HepG2 (cell line): ENCODE results near the gene CXorf38. TPM values are rescaled to one million over a fixed set of nuclear protein-coding genes. Genes with fewer than 3 reads are reported as not detected.

Experiments
- ATAC-seq: fragments of 200-7000 bp; cut with Tn5 transposase; 3 replicates; pipeline ENCODE4 v1.9.1; 2020; ENCODE audit warnings: mild to moderate bottlenecking, moderate library complexity
- BruUV-seq: library from RNA; stranded (reverse); fragments of 400-500 nt; replicated peaks from 2 replicates; lab custom pipeline; 2021; lab: Mats Ljungman, UMichigan
- CTCF ChIA-PET: fragments of 300-600 bp; formaldehyde crosslinking; extraction: SDS; loops from one replicate; lab custom pipeline; 2021; ENCODE audit warnings: low total read pairs, inconsistent platforms, low intra/inter-chr PET ratio; lab: Yijun Ruan, JAX
- POLR2A ChIA-PET: fragments of 350-600 bp; sonication (Branson Sonifier 250); formaldehyde crosslinking; loops from one replicate; lab custom pipeline; 2020; ENCODE audit warnings: antibody characterized with exemption, inconsistent platforms; lab: Yijun Ruan, JAX
- DNase-seq: peaks from one replicate; pipeline ENCODE4 v3.0.0-alpha.2; 2015; ENCODE audit warnings: low spot score
- FAIRE-seq: peaks from 3 replicates; lab custom pipeline; 2011; peaks lifted over from hg19 to GRCh38; lab: Jason Lieb, UNC
- H2AFZ ChIP-seq: one replicate; pipeline ENCODE4 v1.6.1; 2011; ENCODE audit warnings: low read length, inconsistent platforms
- H3K27ac ChIP-seq: fragments of 300-600 bp; 3 replicates; pipeline ENCODE4 v1.8.0; 2011; ENCODE audit warnings: mixed run types, mild to moderate bottlenecking, mixed read lengths, low read length, inconsistent platforms; ENCODE audit not compliant: insufficient read depth; ENCODE audit errors: extremely low read length
- H3K27me3 ChIP-seq, 2 experiments: fragments of 200-600 bp in 1 of 2; 2 replicates in 1 of 2; 3 replicates in 1 of 2; pipeline versions ENCODE4 v1.6.0 to v1.8.0; 2011; ENCODE audit warnings: low read length in 2 of 2, mild to moderate bottlenecking in 2 of 2, moderate library complexity in 2 of 2, inconsistent platforms in 1 of 2; ENCODE audit not compliant: insufficient read depth in 2 of 2, control insufficient read depth in 1 of 2
- H3K36me3 ChIP-seq, 2 experiments: fragments of 200-600 bp in 1 of 2; replicated peaks in 1 of 2; 2 replicates in 1 of 2; 3 replicates in 1 of 2; pipeline versions ENCODE4 v1.5.1 to v1.8.0; 2011; ENCODE audit warnings: low read length in 2 of 2, inconsistent platforms in 1 of 2; ENCODE audit not compliant: insufficient read depth in 2 of 2, control insufficient read depth in 1 of 2
- H3K4me1 ChIP-seq: 2 replicates; pipeline ENCODE4 v1.5.1; 2012; ENCODE audit warnings: low read length, inconsistent platforms; ENCODE audit not compliant: insufficient read depth
- H3K4me2 ChIP-seq: 2 replicates; pipeline ENCODE4 v1.6.0; 2011; ENCODE audit warnings: low read depth, low read length, inconsistent platforms
- H3K4me3 ChIP-seq, 3 experiments: fragments of 200-600 bp in 1 of 3; sonication (generic), shearing (Covaris generic) in 1 of 3; replicated peaks in 1 of 3; 2 replicates each; pipeline ENCODE4 v1.5.1; 2011 to 2016; ENCODE audit warnings: low read length in 3 of 3, inconsistent platforms in 2 of 3, low read depth in 2 of 3, mild to moderate bottlenecking in 2 of 3, control low read depth in 1 of 3, mixed read lengths in 1 of 3; ENCODE audit not compliant: insufficient read depth in 1 of 3
- H3K79me2 ChIP-seq: one replicate; pipeline ENCODE4 v1.6.1; 2011; ENCODE audit warnings: low read length, inconsistent platforms; ENCODE audit not compliant: insufficient read depth
- H3K9ac ChIP-seq: 2 replicates; pipeline ENCODE4 v1.6.0; 2011; ENCODE audit warnings: mild to moderate bottlenecking, low read depth, low read length, inconsistent platforms; ENCODE audit not compliant: insufficient read depth
- H3K9me3 ChIP-seq: 2 replicates; pipeline ENCODE4 v1.5.1; 2012; ENCODE audit warnings: mild to moderate bottlenecking, low read length
- H4K20me1 ChIP-seq: 2 replicates; pipeline ENCODE4 v1.6.0; 2011; ENCODE audit warnings: inconsistent platforms, mild to moderate bottlenecking, low read length, moderate library complexity; ENCODE audit not compliant: insufficient read depth
- CBX1 ChIP-seq: IDR thresholded peaks from one replicate; pipeline ENCODE4 v1.6.1; 2016; ENCODE audit warnings: antibody characterized with exemption, low read depth
- HMGA1 ChIP-seq: sonication (generic); formaldehyde crosslinking; conservative IDR thresholded peaks from 2 replicates; pipeline ENCODE4 v1.4.0; 2020; ENCODE audit warnings: missing genetic modification reagents
- MAF1 ChIP-seq: sonication (generic); formaldehyde crosslinking; IDR thresholded peaks from 2 replicates; pipeline ENCODE4 v1.5.0; 2020; ENCODE audit warnings: missing genetic modification reagents, borderline replicate concordance
- RORA ChIP-seq: sonication (generic); formaldehyde crosslinking; IDR thresholded peaks from 2 replicates; pipeline ENCODE4 v1.5.0; 2020; ENCODE audit warnings: mild to moderate bottlenecking, missing genetic modification reagents, moderate library complexity
- RXRB ChIP-seq: IDR thresholded peaks from 2 replicates; pipeline ENCODE4 v1.6.1; 2016; ENCODE audit warnings: borderline replicate concordance, missing genetic modification reagents, missing compliant biosample characterization
- SETDB1 ChIP-seq: sonication (generic); formaldehyde crosslinking; IDR thresholded peaks from 2 replicates; pipeline ENCODE4 v1.5.1; 2020; ENCODE audit warnings: missing genetic modification reagents, mild to moderate bottlenecking, borderline replicate concordance
- SIN3A ChIP-seq: IDR thresholded peaks from 2 replicates; pipeline ENCODE4 v1.6.1; 2011; ENCODE audit warnings: low read depth, mild to moderate bottlenecking, control low read depth, low read length, borderline replicate concordance
- SRF ChIP-seq: IDR thresholded peaks from 2 replicates; pipeline ENCODE4 v1.6.1; 2011; ENCODE audit warnings: mild to moderate bottlenecking, low read depth, low read length, moderate library complexity
- THAP11 ChIP-seq: IDR thresholded peaks from 2 replicates; pipeline ENCODE4 v1.6.1; 2016; ENCODE audit warnings: missing biosample characterization, missing genetic modification reagents
- XRCC5 ChIP-seq: fragments of 200-400 bp; formaldehyde crosslinking; optimal IDR thresholded peaks from 2 replicates; pipeline ENCODE3; 2017; ENCODE audit warnings: mild to moderate bottlenecking, low read length
- ZBTB21 ChIP-seq: sonication (generic); formaldehyde crosslinking; IDR thresholded peaks from 2 replicates; pipeline ENCODE4 v1.4.0; 2020; ENCODE audit warnings: missing genetic modification reagents
- WGBS: methylation state at CpG from one replicate; pipeline ENCODE4 v1.1.6; 2017; ENCODE audit warnings: low lambda C conversion rate; 5-methylcytosine and 5-hydroxymethylcytosine counted together
- in situ Hi-C: cut with HindIII; loops from 2 replicates; pipeline ENCODE4 v1.10.0; 2017; ENCODE audit warnings: low pct_unique_long_range_greater_than_20kb; ENCODE audit not compliant: extremely low pct_ligation_motif_present
- intact Hi-C: fragments of 100-400 bp; cut with micrococcal nuclease; formaldehyde crosslinking; loops from one replicate; pipeline ENCODE4 v1.10.0; 2022; ENCODE audit not compliant: unreplicated experiment
- polyA plus RNA-seq, 8 experiments: library from polyadenylated mRNA; depleted of rRNA in 3 of 8; stranded (reverse) in 7 of 8; unstranded in 1 of 8; fragments of >200 nt; fragmentation: Illumina TruSeq in 4 of 8; extraction: Trizol in 4 of 8; gene quantifications; 2 replicates each; pipeline versions ENCODE4 v1.2.1 to v1.2.3, GENCODE V29; 2011 to 2016; ENCODE audit warnings: low read depth in 4 of 8, missing spikeins in 1 of 8, mixed read lengths in 1 of 8; ENCODE audit not compliant: insufficient read depth in 1 of 8
- total RNA-seq, 5 experiments: library from RNA; depleted of rRNA; stranded (reverse); fragments of >200 nt; fragmentation: Illumina TruSeq; extraction: Trizol; gene quantifications; 2 replicates each; pipeline ENCODE4 v1.2.3, GENCODE V29; 2016; ENCODE audit warnings: low read depth in 1 of 5
- TF ChIP-seq, protein P1 (sequence below): IDR thresholded peaks from 2 replicates; pipeline ENCODE4 v1.6.1; 2016; ENCODE audit warnings: low read depth, missing genetic modification reagents, missing compliant biosample characterization
- TF ChIP-seq, protein P2 (sequence below): sonication (generic); formaldehyde crosslinking; IDR thresholded peaks from 2 replicates; pipeline ENCODE4 v1.4.0; 2020; ENCODE audit warnings: missing genetic modification reagents, mild to moderate bottlenecking, borderline replicate concordance

Gene CXorf38
- total and polyA plus RNA-seq, 2 of the 13 experiments (the other 11 are each of a cell fraction or from before 2014, with no cell fraction given): 4.6 to 6.7 TPM

DNA sequence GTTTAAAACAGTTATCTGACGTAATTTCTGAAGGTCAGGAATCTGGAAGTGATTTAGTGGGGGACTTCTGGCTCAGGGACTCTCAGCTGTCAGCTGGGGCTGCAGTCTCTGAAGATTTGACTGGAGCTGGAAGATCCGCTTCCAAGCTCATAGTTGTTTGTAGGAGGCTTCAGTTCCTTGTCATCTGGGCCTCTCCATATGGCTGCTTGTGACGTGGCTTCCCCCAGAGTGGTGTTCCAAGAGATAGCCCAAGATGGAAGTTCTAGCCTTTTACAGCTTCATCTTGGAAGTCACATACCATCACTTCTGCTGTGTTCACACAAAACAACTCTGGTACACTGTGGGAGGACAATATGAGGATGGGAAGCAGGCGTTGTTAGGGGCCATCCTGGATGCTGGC is 22.1 kb downstream of the CXorf38 start:
- BruUV-seq: no TSS peak
- no peak overlapping the region for H2AFZ ChIP-seq

DNA sequence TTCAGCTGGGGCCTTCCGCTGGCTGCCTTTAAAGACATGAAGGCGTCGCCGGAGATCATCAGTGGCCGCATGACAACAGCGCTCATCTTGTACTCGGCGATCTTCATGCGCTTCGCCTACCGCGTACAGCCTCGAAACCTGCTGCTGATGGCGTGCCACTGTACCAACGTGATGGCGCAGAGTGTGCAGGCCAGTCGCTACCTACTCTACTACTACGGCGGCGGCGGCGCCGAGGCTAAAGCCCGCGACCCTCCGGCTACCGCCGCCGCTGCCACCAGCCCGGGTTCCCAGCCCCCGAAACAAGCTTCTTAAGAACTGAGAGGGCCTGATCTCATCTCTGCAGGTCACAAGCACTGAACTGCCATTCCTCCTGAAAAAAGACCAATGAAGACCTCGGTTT is 23.7 kb downstream of the CXorf38 start:
- Histone ChIP-seq H3K27ac (no peak overlapping the region), H3K9me3 (no peaks in the 10 kb centered on the region), H3K79me2 (no peaks in the 10 kb centered on the region), H3K9ac (no peak overlapping the region), H4K20me1 (no peaks in the 10 kb centered on the region), H3K4me1 (no peaks in the 10 kb centered on the region), H3K36me3 (peaks cover 0 to 3% of the 10 kb centered on the region in 2 experiments; a peak in 1 of 5 replicates), H3K27me3 (no peaks in the 10 kb centered on the region), H3K4me3 (no peak overlapping the region), H2AFZ (no peak overlapping the region), H3K4me2 (no peak overlapping the region)
- POLR2A ChIA-PET: no interaction called here
- intact Hi-C loops (no loop called here), in situ Hi-C loops (no loop called here)
- ATAC-seq (no peak), DNase-seq (no peak), FAIRE-seq (no peak)
- WGBS: 96% methylated on average over 23 of the region's 32 CpGs
- CTCF ChIA-PET: no interaction called here
- BruUV-seq: no TSS peak
- no peak for TF ChIP-seq SETDB1 (CRISPR knock-in tag)
- no peak for TF ChIP-seq SIN3A
- TF ChIP-seq, protein P1, sequence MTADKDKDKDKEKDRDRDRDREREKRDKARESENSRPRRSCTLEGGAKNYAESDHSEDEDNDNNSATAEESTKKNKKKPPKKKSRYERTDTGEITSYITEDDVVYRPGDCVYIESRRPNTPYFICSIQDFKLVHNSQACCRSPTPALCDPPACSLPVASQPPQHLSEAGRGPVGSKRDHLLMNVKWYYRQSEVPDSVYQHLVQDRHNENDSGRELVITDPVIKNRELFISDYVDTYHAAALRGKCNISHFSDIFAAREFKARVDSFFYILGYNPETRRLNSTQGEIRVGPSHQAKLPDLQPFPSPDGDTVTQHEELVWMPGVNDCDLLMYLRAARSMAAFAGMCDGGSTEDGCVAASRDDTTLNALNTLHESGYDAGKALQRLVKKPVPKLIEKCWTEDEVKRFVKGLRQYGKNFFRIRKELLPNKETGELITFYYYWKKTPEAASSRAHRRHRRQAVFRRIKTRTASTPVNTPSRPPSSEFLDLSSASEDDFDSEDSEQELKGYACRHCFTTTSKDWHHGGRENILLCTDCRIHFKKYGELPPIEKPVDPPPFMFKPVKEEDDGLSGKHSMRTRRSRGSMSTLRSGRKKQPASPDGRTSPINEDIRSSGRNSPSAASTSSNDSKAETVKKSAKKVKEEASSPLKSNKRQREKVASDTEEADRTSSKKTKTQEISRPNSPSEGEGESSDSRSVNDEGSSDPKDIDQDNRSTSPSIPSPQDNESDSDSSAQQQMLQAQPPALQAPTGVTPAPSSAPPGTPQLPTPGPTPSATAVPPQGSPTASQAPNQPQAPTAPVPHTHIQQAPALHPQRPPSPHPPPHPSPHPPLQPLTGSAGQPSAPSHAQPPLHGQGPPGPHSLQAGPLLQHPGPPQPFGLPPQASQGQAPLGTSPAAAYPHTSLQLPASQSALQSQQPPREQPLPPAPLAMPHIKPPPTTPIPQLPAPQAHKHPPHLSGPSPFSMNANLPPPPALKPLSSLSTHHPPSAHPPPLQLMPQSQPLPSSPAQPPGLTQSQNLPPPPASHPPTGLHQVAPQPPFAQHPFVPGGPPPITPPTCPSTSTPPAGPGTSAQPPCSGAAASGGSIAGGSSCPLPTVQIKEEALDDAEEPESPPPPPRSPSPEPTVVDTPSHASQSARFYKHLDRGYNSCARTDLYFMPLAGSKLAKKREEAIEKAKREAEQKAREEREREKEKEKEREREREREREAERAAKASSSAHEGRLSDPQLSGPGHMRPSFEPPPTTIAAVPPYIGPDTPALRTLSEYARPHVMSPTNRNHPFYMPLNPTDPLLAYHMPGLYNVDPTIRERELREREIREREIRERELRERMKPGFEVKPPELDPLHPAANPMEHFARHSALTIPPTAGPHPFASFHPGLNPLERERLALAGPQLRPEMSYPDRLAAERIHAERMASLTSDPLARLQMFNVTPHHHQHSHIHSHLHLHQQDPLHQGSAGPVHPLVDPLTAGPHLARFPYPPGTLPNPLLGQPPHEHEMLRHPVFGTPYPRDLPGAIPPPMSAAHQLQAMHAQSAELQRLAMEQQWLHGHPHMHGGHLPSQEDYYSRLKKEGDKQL (CRISPR knock-in tag): no peak
- TF ChIP-seq THAP11: no peak
- TF ChIP-seq ZBTB21: no peak
- TF ChIP-seq XRCC5: no peak
- TF ChIP-seq, protein P2, sequence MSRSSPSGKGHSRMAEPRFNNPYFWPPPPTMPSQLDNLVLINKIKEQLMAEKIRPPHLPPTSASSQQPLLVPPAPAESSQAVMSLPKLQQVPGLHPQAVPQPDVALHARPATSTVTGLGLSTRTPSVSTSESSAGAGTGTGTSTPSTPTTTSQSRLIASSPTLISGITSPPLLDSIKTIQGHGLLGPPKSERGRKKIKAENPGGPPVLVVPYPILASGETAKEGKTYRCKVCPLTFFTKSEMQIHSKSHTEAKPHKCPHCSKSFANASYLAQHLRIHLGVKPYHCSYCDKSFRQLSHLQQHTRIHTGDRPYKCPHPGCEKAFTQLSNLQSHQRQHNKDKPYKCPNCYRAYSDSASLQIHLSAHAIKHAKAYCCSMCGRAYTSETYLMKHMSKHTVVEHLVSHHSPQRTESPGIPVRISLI (CRISPR knock-in tag): no peak
- no peak for TF ChIP-seq CBX1
- no peak for TF ChIP-seq RXRB (CRISPR knock-in tag)
- no peak for TF ChIP-seq MAF1
- TF ChIP-seq SRF: no peak
- no peak for TF ChIP-seq HMGA1 (CRISPR knock-in tag)

More for the DNA sequence above, 22.1 kb downstream of the CXorf38 start:
- Histone ChIP-seq H4K20me1 (no peaks in the 10 kb centered on the region), H3K9me3 (no peaks in the 10 kb centered on the region), H3K27ac (no peak overlapping the region), H3K9ac (no peak overlapping the region), H3K4me3 (no peak overlapping the region), H3K4me1 (no peaks in the 10 kb centered on the region), H3K36me3 (peaks cover under 1 to 3% of the 10 kb centered on the region in 2 experiments; a peak in 2 of 5 replicates), H3K79me2 (no peaks in the 10 kb centered on the region), H3K27me3 (no peaks in the 10 kb centered on the region), H3K4me2 (no peak overlapping the region)
- no peak for FAIRE-seq
- no peak for DNase-seq
- intact Hi-C loops: no loop called here
- 100% methylated on average over 3 of the region's 4 CpGs for WGBS
- no peak for TF ChIP-seq RORA (CRISPR knock-in tag)
- POLR2A ChIA-PET: no interaction called here
- CTCF ChIA-PET: no interaction called here
- in situ Hi-C loops: no loop called here
- ATAC-seq: no peak
